ENCODE measurements around the gene NAA80.
A peak's percentile ranks its signal among the peaks of the same experiment; 100 is the strongest.

Gene NAA80

GRCh38 chr3:50254577-50255250 is 44.5 kb downstream of the NAA80 start:
- no peak for DNase-seq

GRCh38 chr3:50251220-50251619 is 48.0 kb downstream of the NAA80 start:
- DNase-seq: no peak

GRCh38 chr3:50250514-50250913 is 48.7 kb downstream of the NAA80 start:
- DNase-seq: no peak

GRCh38 chr3:50249457-50249856 is 49.7 kb downstream of the NAA80 start:
- DNase-seq: no peak

- no peak for DNase-seq
Measured at GRCh38 chr3:50248387-50248786, 50.8 kb downstream of the NAA80 start.

GRCh38 chr3:50246517-50246954 is 52.7 kb downstream of the NAA80 start:
- peak; percentile 87 for DNase-seq

Data from RPMI8226 (cell line).